HG03108 (cell line): ENCODE data around the gene CLECL1.
A peak's percentile ranks its signal among the peaks of the same experiment; 100 is the strongest.

Experiments used
- ATAC-seq: cut with Tn5 transposase; IDR thresholded peaks from one replicate; pipeline ENCODE4 v1.9.1; 2021; ENCODE audit warnings: moderate library complexity; ENCODE audit not compliant: unreplicated experiment

CLECL1 gene

GRCh38 chr12:9732921-9733461 lies at the start of gene CLECL1:
Gene CLECL1, minus strand, starts transcription at chr12:9733097.
- peak; percentile 39 for ATAC-seq

GRCh38 chr12:9781360-9781759 lies 48.5 kb upstream of the CLECL1 start:
- ATAC-seq = no peak

- no peak for ATAC-seq
Observed at GRCh38 chr12:9779209-9779608, 46.3 kb upstream of the CLECL1 start.

- ATAC-seq = no peak
Observed at GRCh38 chr12:9776781-9777180, 43.9 kb upstream of the CLECL1 start.

- ATAC-seq = no peak
Observed at GRCh38 chr12:9773216-9773877, 40.5 kb upstream of the CLECL1 start.

GRCh38 chr12:9763025-9763424 lies 30.1 kb upstream of the CLECL1 start:
- ATAC-seq = no peak

- no peak for ATAC-seq
Observed at GRCh38 chr12:9762369-9762768, 29.5 kb upstream of the CLECL1 start.

- ATAC-seq = no peak
Observed at GRCh38 chr12:9761419-9761781, 28.5 kb upstream of the CLECL1 start.

- ATAC-seq = peak; percentile 42
Observed at GRCh38 chr12:9760699-9761418, 28.0 kb upstream of the CLECL1 start, which contains the start of gene CD69. Gene CD69, minus strand, starts transcription at chr12:9760901. Its CDS starts 81 bp downstream, at chr12:9760820.

- ATAC-seq = no peak
Observed at GRCh38 chr12:9760120-9760519, 27.2 kb upstream of the CLECL1 start.

- ATAC-seq = no peak
Observed at GRCh38 chr12:9759694-9760093, 26.8 kb upstream of the CLECL1 start.

GRCh38 chr12:9758119-9758518 lies 25.2 kb upstream of the CLECL1 start:
- no peak for ATAC-seq

GRCh38 chr12:9757433-9758025 lies 24.6 kb upstream of the CLECL1 start:
- ATAC-seq = no peak

- no peak for ATAC-seq
Observed at GRCh38 chr12:9756706-9757105, 23.8 kb upstream of the CLECL1 start.

- ATAC-seq = no peak
Observed at GRCh38 chr12:9756170-9756569, 23.3 kb upstream of the CLECL1 start.

GRCh38 chr12:9755567-9755966 lies 22.7 kb upstream of the CLECL1 start:
- ATAC-seq = no peak

GRCh38 chr12:9755035-9755434 lies 22.1 kb upstream of the CLECL1 start:
- ATAC-seq = no peak

GRCh38 chr12:9754099-9754927 lies 21.4 kb upstream of the CLECL1 start:
- ATAC-seq = no peak

- ATAC-seq = no peak
Observed at GRCh38 chr12:9753498-9753897, 20.6 kb upstream of the CLECL1 start.

GRCh38 chr12:9753073-9753472 lies 20.2 kb upstream of the CLECL1 start:
- no peak for ATAC-seq
